ENCODE data around the gene RBMS3.
"Not testable (repeated sequence)": the region's sequence is repeated elsewhere in the genome, so short reads cannot be mapped to it uniquely, and the experiment has no call there.

RBMS3 gene

DNA sequence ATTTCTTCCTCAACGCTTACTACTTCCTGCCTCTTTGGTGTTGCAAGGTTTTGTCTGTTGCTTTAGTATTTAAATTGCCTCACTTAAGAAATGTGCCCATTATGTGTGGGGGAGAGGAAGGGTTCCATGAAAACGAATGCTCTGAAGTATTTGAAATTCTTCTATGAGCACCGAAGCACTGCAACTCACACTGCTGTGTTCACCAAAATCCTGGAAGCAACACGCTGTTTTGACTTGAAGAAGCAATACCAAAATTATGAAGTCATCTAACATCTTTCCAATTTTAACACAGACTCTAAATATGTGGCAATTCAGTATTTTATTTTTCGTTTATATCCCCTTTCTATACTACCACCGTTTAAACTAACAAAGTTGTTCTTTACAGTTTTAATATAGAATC lies 101.5 kb downstream of the RBMS3 start:
- Histone ChIP-seq H3K4me1 (ENCODE audit: control insufficient read depth, insufficient read depth, low read length) (no peaks in the 10 kb centered on the region), H3K9me3 (ENCODE audit: control insufficient read depth, insufficient read depth, low read length) (no peaks in the 10 kb centered on the region), H3K27ac (ENCODE audit: low read length) (no peak overlapping the region), H3K27me3 (ENCODE audit: control insufficient read depth, insufficient read depth, low read length) (no peaks in the 10 kb centered on the region), H3K36me3 (ENCODE audit: control insufficient read depth, insufficient read depth, low read length) (no peaks in the 10 kb centered on the region), H3K4me3 (ENCODE audit: low read length) (no peak overlapping the region)
- no peak for DNase-seq (ENCODE audit: low read depth, low spot score)
- WGBS (ENCODE audit: insufficient coverage, insufficient read length), result 100% methylated on average over 2 of the region's 6 CpGs

DNA sequence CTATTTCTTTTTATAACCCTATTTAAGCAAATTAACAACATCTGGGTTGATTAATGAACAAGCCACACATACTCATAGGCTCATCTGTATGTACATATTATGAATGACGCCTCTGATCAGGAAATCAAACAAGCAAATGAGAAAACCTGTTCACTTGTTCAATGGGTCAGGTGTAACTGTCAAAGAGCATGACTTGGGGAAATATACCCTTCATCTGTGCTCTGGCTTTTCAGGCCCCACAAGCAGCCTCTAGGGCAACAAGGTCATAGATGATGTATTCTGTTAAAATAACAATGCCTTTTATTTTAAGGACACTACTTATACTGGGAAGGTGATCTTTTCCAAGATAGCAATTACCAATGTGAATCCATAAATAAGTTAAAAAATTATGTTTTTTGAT lies 102.0 kb downstream of the RBMS3 start:
- Histone ChIP-seq H3K27me3 (ENCODE audit: control insufficient read depth, insufficient read depth, low read length) (no peaks in the 10 kb centered on the region), H3K4me1 (ENCODE audit: control insufficient read depth, insufficient read depth, low read length) (no peaks in the 10 kb centered on the region), H3K36me3 (ENCODE audit: control insufficient read depth, insufficient read depth, low read length) (no peaks in the 10 kb centered on the region), H3K9me3 (ENCODE audit: control insufficient read depth, insufficient read depth, low read length) (no peaks in the 10 kb centered on the region), H3K27ac (ENCODE audit: low read length) (no peak overlapping the region), H3K4me3 (ENCODE audit: low read length) (no peak overlapping the region)
- DNase-seq (ENCODE audit: low read depth, low spot score), result no peak
- no CpG with 5 or more reads among the region's 1 CpG for WGBS (ENCODE audit: insufficient coverage, insufficient read length)

DNA sequence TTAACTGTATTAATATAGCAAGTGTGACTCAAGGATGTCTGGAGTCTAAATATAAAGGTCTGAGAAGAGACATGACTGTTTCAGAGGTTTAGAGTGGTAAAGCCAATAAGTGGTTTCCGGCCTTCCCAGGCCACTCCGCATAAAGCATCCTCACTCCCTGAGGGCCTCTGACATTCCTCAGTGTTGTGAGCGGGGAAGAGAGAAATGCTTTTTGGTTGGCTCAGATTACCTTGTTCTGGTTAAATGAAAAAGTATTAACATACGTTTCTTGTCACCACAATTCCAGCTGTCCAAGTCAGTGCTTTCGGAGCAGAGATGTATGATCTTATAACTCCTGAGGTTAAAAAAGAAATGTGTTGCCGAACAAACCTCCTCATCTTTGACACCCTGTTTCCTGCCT lies 103.8 kb downstream of the RBMS3 start:
- H3K4me3 ChIP-seq (ENCODE audit: low read length), result no peak overlapping the region
- H3K27me3 ChIP-seq (ENCODE audit: control insufficient read depth, insufficient read depth, low read length), result no peaks in the 10 kb centered on the region
- H3K9me3 ChIP-seq (ENCODE audit: control insufficient read depth, insufficient read depth, low read length), result no peaks in the 10 kb centered on the region
- no peak overlapping the region for H3K27ac ChIP-seq (ENCODE audit: low read length)
- WGBS (ENCODE audit: insufficient coverage, insufficient read length), result no CpG with 5 or more reads among the region's 6 CpGs
- DNase-seq (ENCODE audit: low read depth, low spot score), result no peak
- no peaks in the 10 kb centered on the region for H3K36me3 ChIP-seq (ENCODE audit: control insufficient read depth, insufficient read depth, low read length)
- no peaks in the 10 kb centered on the region for H3K4me1 ChIP-seq (ENCODE audit: control insufficient read depth, insufficient read depth, low read length)

DNA sequence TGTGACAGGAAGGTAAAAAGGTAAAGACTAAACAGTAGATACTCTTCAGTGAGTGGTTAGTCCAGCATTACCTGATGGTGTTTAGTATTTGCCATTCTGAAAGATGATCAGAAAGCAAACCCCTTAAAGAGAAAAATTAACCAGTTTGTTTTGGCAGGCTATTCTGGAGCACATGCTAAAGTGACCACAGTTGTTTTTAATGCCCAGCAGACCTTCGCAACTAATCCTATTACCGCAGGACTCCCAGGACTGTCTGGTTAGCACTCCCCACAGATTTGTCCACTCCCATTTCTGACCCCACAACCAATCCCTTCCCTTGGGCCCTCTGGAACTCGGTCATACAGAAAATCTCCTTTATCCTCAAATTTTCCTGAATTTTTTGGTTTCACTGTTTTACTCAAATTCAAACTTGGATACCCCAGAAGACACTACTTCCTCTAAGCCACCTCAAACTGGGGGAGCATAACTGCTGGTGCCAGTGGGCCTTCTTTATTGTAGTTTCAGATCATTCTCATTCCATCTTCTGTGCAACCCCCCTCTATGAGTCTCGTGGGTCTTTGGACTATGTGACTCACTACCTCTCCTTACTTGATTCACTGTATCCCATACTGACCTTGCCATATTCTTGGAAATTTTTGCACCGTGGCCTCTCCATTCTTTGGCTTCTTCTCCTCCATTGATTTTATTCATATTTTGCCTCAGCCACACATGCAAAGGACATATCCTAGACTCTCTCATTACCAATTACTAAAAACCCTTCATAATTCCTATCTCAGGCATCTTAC lies 104.4 kb downstream of the RBMS3 start:
- no peaks in the 10 kb centered on the region for H3K27me3 ChIP-seq (ENCODE audit: control insufficient read depth, insufficient read depth, low read length)
- H3K9me3 ChIP-seq (ENCODE audit: control insufficient read depth, insufficient read depth, low read length), result no peaks in the 10 kb centered on the region
- no CpG with 5 or more reads among the region's 5 CpGs for WGBS (ENCODE audit: insufficient coverage, insufficient read length)
- H3K27ac ChIP-seq (ENCODE audit: low read length), result no peak overlapping the region
- H3K4me1 ChIP-seq (ENCODE audit: control insufficient read depth, insufficient read depth, low read length), result no peaks in the 10 kb centered on the region
- H3K4me3 ChIP-seq (ENCODE audit: low read length), result no peak overlapping the region
- H3K36me3 ChIP-seq (ENCODE audit: control insufficient read depth, insufficient read depth, low read length), result no peaks in the 10 kb centered on the region
- DNase-seq (ENCODE audit: low read depth, low spot score), result no peak

DNA sequence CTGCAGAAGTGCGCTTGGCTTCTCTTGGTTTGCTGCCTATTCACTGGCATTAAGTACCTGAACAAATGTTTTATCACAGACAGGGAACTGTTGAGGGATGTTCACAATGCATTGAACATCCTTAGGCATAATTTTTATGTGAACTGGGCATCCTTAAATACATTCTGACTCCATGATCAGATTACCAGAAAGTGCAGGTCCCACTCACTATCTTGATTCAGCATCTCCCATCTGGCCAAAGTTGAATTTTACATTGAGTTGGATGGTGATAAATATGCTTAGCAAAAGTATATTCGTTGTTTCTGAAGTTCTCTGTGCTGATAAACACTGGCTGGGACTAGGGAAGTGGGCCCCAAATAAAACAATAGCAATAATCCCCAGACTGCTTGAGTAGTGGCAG lies 108.5 kb downstream of the RBMS3 start:
- H3K27ac ChIP-seq (ENCODE audit: low read length), result no peak overlapping the region
- no peak for DNase-seq (ENCODE audit: low read depth, low spot score)
- no peak overlapping the region for H3K4me3 ChIP-seq (ENCODE audit: low read length)
- no CpG with 5 or more reads among the region's 2 CpGs for WGBS (ENCODE audit: insufficient coverage, insufficient read length)
- H3K36me3 ChIP-seq (ENCODE audit: control insufficient read depth, insufficient read depth, low read length), result no peaks in the 10 kb centered on the region
- no peaks in the 10 kb centered on the region for H3K9me3 ChIP-seq (ENCODE audit: control insufficient read depth, insufficient read depth, low read length)
- no peaks in the 10 kb centered on the region for H3K27me3 ChIP-seq (ENCODE audit: control insufficient read depth, insufficient read depth, low read length)
- H3K4me1 ChIP-seq (ENCODE audit: control insufficient read depth, insufficient read depth, low read length), result no peaks in the 10 kb centered on the region

DNA sequence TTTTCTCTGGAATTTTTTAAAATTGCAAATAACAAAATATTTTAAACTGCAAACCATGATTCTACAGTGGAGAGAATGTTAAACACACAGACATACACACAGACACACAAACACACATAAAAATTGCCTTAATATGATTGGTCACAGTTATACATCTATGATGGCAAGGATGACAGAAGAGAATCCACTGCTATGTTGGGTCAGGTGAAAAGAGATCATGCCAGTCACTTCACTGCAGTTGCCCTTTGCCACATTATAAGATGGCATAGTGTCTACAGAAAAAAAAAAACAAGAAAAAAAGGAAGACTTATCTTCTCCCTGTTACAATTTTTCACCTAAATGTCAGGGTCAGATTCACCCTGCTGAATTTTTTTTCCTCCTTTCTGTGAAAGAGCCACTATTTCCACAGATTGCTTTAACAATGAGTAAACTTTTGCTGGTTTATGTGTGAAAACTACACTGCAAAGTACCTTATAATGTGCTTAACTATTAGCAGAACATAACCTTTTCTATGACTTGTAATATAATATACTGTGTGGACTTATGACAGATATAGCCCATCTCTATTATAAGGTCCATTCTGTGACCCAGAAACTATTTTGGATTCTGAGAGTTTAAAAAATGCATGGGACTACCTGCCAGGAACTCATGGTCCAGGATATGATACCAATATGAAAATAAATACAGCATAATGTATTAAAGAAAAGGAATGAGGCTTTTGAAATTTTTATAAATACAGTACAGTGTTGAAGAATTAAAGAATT lies 111.9 kb downstream of the RBMS3 start:
- Histone ChIP-seq H3K27me3 (ENCODE audit: control insufficient read depth, insufficient read depth, low read length) (no peaks in the 10 kb centered on the region), H3K27ac (ENCODE audit: low read length) (no peak overlapping the region), H3K9me3 (ENCODE audit: control insufficient read depth, insufficient read depth, low read length) (no peaks in the 10 kb centered on the region), H3K36me3 (ENCODE audit: control insufficient read depth, insufficient read depth, low read length) (no peaks in the 10 kb centered on the region; the same call in 1 of the 2 replicates), H3K4me1 (ENCODE audit: control insufficient read depth, insufficient read depth, low read length) (no peaks in the 10 kb centered on the region), H3K4me3 (ENCODE audit: low read length) (no peak overlapping the region)
- DNase-seq (ENCODE audit: low read depth, low spot score), result no peak

DNA sequence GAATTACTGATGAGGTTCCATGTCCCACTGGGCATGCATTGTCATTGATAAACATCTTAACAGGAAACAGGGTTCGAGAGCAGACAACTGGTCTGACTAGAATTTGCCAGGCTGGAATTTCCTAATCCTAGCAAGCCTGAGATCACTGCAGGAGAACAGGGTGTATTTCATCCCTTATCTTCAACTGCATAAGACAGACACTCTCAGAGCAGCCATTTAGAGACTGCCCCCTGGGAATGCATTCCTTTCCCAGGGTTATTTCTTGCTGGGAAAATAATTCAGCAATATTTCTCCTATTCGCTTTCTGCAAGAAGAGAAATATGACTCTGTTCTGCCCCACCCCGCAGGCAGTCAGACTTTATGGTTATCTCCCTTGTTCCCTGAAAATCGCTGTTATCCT lies 113.1 kb downstream of the RBMS3 start:
- DNase-seq (ENCODE audit: low read depth, low spot score); H3K4me3 ChIP-seq (ENCODE audit: low read length); H3K36me3 ChIP-seq (ENCODE audit: control insufficient read depth, insufficient read depth, low read length); H3K27me3 ChIP-seq (ENCODE audit: control insufficient read depth, insufficient read depth, low read length); H3K9me3 ChIP-seq (ENCODE audit: control insufficient read depth, insufficient read depth, low read length); H3K4me1 ChIP-seq (ENCODE audit: control insufficient read depth, insufficient read depth, low read length); H3K27ac ChIP-seq (ENCODE audit: low read length): not testable (repeated sequence)
- WGBS (ENCODE audit: insufficient coverage, insufficient read length), result no CpG with 5 or more reads among the region's 4 CpGs

DNA sequence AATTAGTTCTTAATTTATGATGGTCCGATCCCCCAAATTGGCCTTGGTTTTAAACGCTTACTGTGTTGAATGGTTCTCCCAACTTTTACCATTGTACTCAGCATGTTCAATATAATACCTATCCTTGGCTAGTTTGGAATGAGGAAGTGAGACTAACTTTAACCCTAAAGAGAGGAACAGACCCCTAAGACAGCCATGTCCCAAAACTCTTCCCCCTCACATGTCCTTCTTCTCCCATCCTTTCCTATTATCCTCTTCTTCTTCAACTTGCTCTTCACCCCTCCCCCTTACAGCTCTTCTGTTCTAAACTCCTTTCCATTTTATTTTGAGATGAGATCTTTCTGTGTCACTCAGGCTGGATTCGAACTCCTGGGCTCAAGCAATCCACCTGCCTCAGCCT lies 116.5 kb downstream of the RBMS3 start:
- no peak for DNase-seq (ENCODE audit: low read depth, low spot score)
- Histone ChIP-seq H3K9me3 (ENCODE audit: control insufficient read depth, insufficient read depth, low read length) (no peaks in the 10 kb centered on the region), H3K4me3 (ENCODE audit: low read length) (no peak overlapping the region), H3K27ac (ENCODE audit: low read length) (no peak overlapping the region), H3K4me1 (ENCODE audit: control insufficient read depth, insufficient read depth, low read length) (no peaks in the 10 kb centered on the region), H3K27me3 (ENCODE audit: control insufficient read depth, insufficient read depth, low read length) (no peaks in the 10 kb centered on the region), H3K36me3 (ENCODE audit: control insufficient read depth, insufficient read depth, low read length) (no peaks in the 10 kb centered on the region; the same call in 1 of the 2 replicates)
- no CpG with 5 or more reads among the region's 3 CpGs for WGBS (ENCODE audit: insufficient coverage, insufficient read length)

DNA sequence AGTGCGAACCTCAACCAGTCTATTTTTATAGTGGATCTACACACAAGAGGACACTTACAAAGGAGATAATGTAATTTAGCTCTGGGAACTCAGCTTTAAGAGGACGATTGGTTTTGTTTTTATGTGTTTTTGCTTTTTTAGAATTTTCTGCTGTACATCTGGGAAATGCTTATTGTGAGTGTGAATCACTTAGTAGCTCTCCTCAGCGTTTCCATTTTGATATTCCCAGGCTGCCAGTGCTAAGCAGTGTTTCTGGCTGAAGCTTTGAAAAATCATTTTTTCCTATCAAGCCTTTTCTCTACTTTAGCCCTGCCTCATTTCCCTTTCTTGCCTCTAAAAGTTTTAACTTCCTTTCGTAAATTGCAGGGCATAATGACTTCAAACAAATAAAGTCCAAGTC lies 117.9 kb downstream of the RBMS3 start:
- Histone ChIP-seq H3K4me1 (ENCODE audit: control insufficient read depth, insufficient read depth, low read length) (no peaks in the 10 kb centered on the region), H3K36me3 (ENCODE audit: control insufficient read depth, insufficient read depth, low read length) (no peaks in the 10 kb centered on the region; the same call in 1 of the 2 replicates), H3K9me3 (ENCODE audit: control insufficient read depth, insufficient read depth, low read length) (no peaks in the 10 kb centered on the region), H3K27ac (ENCODE audit: low read length) (no peak overlapping the region), H3K4me3 (ENCODE audit: low read length) (no peak overlapping the region), H3K27me3 (ENCODE audit: control insufficient read depth, insufficient read depth, low read length) (no peaks in the 10 kb centered on the region)
- DNase-seq (ENCODE audit: low read depth, low spot score), result no peak
- no CpG with 5 or more reads among the region's 4 CpGs for WGBS (ENCODE audit: insufficient coverage, insufficient read length)

DNA sequence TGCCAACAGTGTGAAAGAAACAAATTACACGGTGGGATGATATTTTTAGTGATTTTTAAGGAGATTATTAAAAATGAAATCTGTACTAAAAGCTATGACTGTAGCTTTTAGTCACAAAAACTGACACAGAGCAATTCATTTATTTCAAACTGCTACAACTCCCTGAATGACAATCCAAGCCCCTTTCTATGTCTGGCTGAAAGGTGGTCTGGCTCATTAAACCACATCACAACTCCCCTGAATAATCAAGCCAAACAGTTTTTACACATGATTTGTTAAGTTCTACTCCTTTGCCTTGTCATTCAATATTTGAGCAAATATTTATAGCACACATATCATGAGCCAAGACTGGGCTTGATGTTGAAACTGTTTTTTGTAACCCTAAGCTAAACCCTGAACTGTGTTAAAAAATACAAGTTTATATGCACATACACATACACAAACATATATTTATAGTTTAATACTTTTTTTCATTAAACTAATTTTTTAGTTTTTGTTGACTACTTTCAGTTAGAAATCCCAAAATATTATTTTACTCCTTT lies 125.5 kb downstream of the RBMS3 start:
- Histone ChIP-seq H3K9me3 (ENCODE audit: control insufficient read depth, insufficient read depth, low read length) (no peaks in the 10 kb centered on the region), H3K27ac (ENCODE audit: low read length) (no peak overlapping the region), H3K36me3 (ENCODE audit: control insufficient read depth, insufficient read depth, low read length) (no peaks in the 10 kb centered on the region), H3K27me3 (ENCODE audit: control insufficient read depth, insufficient read depth, low read length) (no peaks in the 10 kb centered on the region), H3K4me1 (ENCODE audit: control insufficient read depth, insufficient read depth, low read length) (no peaks in the 10 kb centered on the region), H3K4me3 (ENCODE audit: low read length) (no peak overlapping the region)
- WGBS (ENCODE audit: insufficient coverage, insufficient read length), result 100% methylated on average over 1 of the region's 1 CpG
- DNase-seq (ENCODE audit: low read depth, low spot score), result no peak

Measured in iPS DF 6.9 (cell line).